HG03025 (cell line): ENCODE results near the gene RELL2.

Source experiments
- ATAC-seq: cut with Tn5 transposase; IDR thresholded peaks from one replicate; pipeline ENCODE4 v1.9.1; 2021; ENCODE audit warnings: mild to moderate bottlenecking, moderate library complexity; ENCODE audit not compliant: unreplicated experiment, low FRiP score

RELL2 gene

GRCh38 chr5:141618030-141618803 lies 18.6 kb upstream of the RELL2 start:
- ATAC-seq, result peak; percentile 19

GRCh38 chr5:141618804-141619554 lies 17.8 kb upstream of the RELL2 start, which contains the start of gene DIAPH1:
Gene DIAPH1 (minus strand): TSS chr5:141619000. CDS start chr5:141618914, 86 bp downstream.
- peak; percentile 73 for ATAC-seq

- ATAC-seq, result peak; percentile 60
These were observed 13.6 kb upstream of the RELL2 start for GRCh38 chr5:141623186-141623585.

GRCh38 chr5:141623611-141624010 lies 13.2 kb upstream of the RELL2 start:
- ATAC-seq, result no peak

GRCh38 chr5:141628175-141628788 lies 8.5 kb upstream of the RELL2 start:
- no peak for ATAC-seq

GRCh38 chr5:141630570-141631140 lies 6.1 kb upstream of the RELL2 start:
- ATAC-seq, result no peak

- ATAC-seq, result no peak
These were observed 4.1 kb upstream of the RELL2 start for GRCh38 chr5:141632650-141633049.

- peak; percentile 47 for ATAC-seq
These were observed 2.8 kb upstream of the RELL2 start for GRCh38 chr5:141633871-141634561.

- ATAC-seq, result no peak
These were observed 2.1 kb upstream of the RELL2 start for GRCh38 chr5:141634720-141635119.

GRCh38 chr5:141635646-141636045 lies 1.2 kb upstream of the RELL2 start:
- ATAC-seq, result no peak

GRCh38 chr5:141636106-141636412 lies 738 bp upstream of the RELL2 start:
- no peak for ATAC-seq

- peak; percentile 27 for ATAC-seq
These were observed 448 bp downstream of the RELL2 start for GRCh38 chr5:141637123-141637766.

GRCh38 chr5:141637767-141638419 lies 1.1 kb downstream of the RELL2 start:
- peak; percentile 33 for ATAC-seq

- no peak for ATAC-seq
These were observed 2.0 kb downstream of the RELL2 start for GRCh38 chr5:141638771-141639170.

GRCh38 chr5:141639357-141640050 lies 2.7 kb downstream of the RELL2 start:
- no peak for ATAC-seq

- ATAC-seq, result no peak
These were observed 3.2 kb downstream of the RELL2 start for GRCh38 chr5:141640051-141640415.

- no peak for ATAC-seq
These were observed 3.9 kb downstream of the RELL2 start for GRCh38 chr5:141640698-141641097.

GRCh38 chr5:141641634-141642267 lies 5.0 kb downstream of the RELL2 start:
- ATAC-seq, result no peak

GRCh38 chr5:141646026-141646425 lies 9.2 kb downstream of the RELL2 start:
- ATAC-seq, result no peak
